ENCODE data around the gene FAM90A26.
"Not testable (repeated sequence)": the region's sequence is repeated elsewhere in the genome, so short reads cannot be mapped to it uniquely, and the experiment has no call there.

The FAM90A26 gene

GRCh38 chr4:9143421-9144080 lies 26.7 kb upstream of the FAM90A26 start:
- no peaks in the 10 kb centered on the region for H3K9me3 ChIP-seq (ENCODE audit: control insufficient read depth in 1 of 2, low read length in 2 of 2)
- no peaks in the 10 kb centered on the region for H3K4me1 ChIP-seq (ENCODE audit: control insufficient read depth in 1 of 2, insufficient read depth in 2 of 2, low read length in 2 of 2)
- no peaks in the 10 kb centered on the region for H3K27me3 ChIP-seq (ENCODE audit: control insufficient read depth in 1 of 2, insufficient read depth in 2 of 2, low read length in 2 of 2)
- H3K36me3 ChIP-seq (ENCODE audit: control insufficient read depth in 1 of 2, insufficient read depth in 2 of 2, low read length in 2 of 2), result no peaks in the 10 kb centered on the region
- no peak overlapping the region for H3K9ac ChIP-seq (ENCODE audit: low read depth in 1 of 2, low read length in 2 of 2)
- H3K4me3 ChIP-seq (ENCODE audit: low read depth in 1 of 2, low read length in 2 of 2), result no peak overlapping the region
- H3K27ac ChIP-seq (ENCODE audit: low read depth, low read length), result no peak overlapping the region

- Histone ChIP-seq H3K4me3 (ENCODE audit: low read depth in 1 of 2, low read length in 2 of 2) (no peak overlapping the region), H3K36me3 (ENCODE audit: control insufficient read depth in 1 of 2, insufficient read depth in 2 of 2, low read length in 2 of 2) (no peaks in the 10 kb centered on the region), H3K27ac (ENCODE audit: low read depth, low read length) (no peak overlapping the region), H3K4me1 (ENCODE audit: control insufficient read depth in 1 of 2, insufficient read depth in 2 of 2, low read length in 2 of 2) (no peaks in the 10 kb centered on the region), H3K27me3 (ENCODE audit: control insufficient read depth in 1 of 2, insufficient read depth in 2 of 2, low read length in 2 of 2) (no peaks in the 10 kb centered on the region), H3K9me3 (ENCODE audit: control insufficient read depth in 1 of 2, low read length in 2 of 2) (no peaks in the 10 kb centered on the region), H3K9ac (ENCODE audit: low read depth in 1 of 2, low read length in 2 of 2) (no peak overlapping the region)
Measured at GRCh38 chr4:9146967-9147366, 23.2 kb upstream of the FAM90A26 start.

GRCh38 chr4:9147368-9147767 lies 22.8 kb upstream of the FAM90A26 start:
- H3K4me1 ChIP-seq (ENCODE audit: control insufficient read depth in 1 of 2, insufficient read depth in 2 of 2, low read length in 2 of 2); H3K9me3 ChIP-seq (ENCODE audit: control insufficient read depth in 1 of 2, low read length in 2 of 2); H3K4me3 ChIP-seq (ENCODE audit: low read depth in 1 of 2, low read length in 2 of 2); H3K27ac ChIP-seq (ENCODE audit: low read depth, low read length); H3K36me3 ChIP-seq (ENCODE audit: control insufficient read depth in 1 of 2, insufficient read depth in 2 of 2, low read length in 2 of 2); H3K27me3 ChIP-seq (ENCODE audit: control insufficient read depth in 1 of 2, insufficient read depth in 2 of 2, low read length in 2 of 2); H3K9ac ChIP-seq (ENCODE audit: low read depth in 1 of 2, low read length in 2 of 2): not testable (repeated sequence)

DNA sequence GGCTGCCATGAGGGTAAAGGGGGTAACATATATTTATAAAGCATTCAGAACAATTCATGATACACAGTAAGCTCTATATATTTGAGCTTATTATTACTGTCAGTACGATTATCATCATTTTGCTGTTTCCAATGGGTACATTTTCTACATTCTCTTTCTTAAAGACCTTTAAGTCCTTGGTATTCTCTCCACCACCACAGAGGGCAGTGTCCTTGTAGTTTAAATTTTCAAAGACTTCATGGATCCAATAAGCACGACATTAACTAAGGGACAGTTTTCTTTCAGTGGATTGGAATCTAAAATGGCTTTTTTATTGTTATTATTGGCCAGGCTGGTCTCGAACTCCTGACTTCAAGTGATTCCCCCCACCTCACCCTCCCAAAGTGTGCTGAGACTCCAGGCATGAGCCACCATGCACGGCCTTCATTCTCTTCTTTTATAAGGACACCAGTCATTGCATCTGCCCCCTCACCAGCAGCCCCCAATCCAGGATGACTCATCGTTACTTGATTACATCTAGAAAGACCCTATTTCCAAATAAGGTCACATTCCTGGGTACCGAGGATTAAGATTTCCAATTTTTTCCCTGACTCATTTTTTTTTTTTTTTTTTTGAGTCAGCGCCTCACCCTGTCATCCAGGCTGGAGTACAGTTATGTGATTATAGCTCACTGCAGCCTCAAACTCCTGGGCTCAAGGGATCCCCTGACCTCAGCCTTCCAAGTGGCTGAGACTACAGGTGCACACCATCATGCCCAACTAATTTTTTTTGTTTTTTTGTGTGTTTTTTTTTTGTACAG lies 21.4 kb upstream of the FAM90A26 start:
- H3K27ac ChIP-seq (ENCODE audit: low read depth, low read length); H3K4me3 ChIP-seq (ENCODE audit: low read depth in 1 of 2, low read length in 2 of 2); H3K9ac ChIP-seq (ENCODE audit: low read depth in 1 of 2, low read length in 2 of 2); H3K27me3 ChIP-seq (ENCODE audit: control insufficient read depth in 1 of 2, insufficient read depth in 2 of 2, low read length in 2 of 2); H3K9me3 ChIP-seq (ENCODE audit: control insufficient read depth in 1 of 2, low read length in 2 of 2); H3K4me1 ChIP-seq (ENCODE audit: control insufficient read depth in 1 of 2, insufficient read depth in 2 of 2, low read length in 2 of 2); H3K36me3 ChIP-seq (ENCODE audit: control insufficient read depth in 1 of 2, insufficient read depth in 2 of 2, low read length in 2 of 2): not testable (repeated sequence)

- H3K4me1 ChIP-seq (ENCODE audit: control insufficient read depth in 1 of 2, insufficient read depth in 2 of 2, low read length in 2 of 2); H3K9me3 ChIP-seq (ENCODE audit: control insufficient read depth in 1 of 2, low read length in 2 of 2); H3K27me3 ChIP-seq (ENCODE audit: control insufficient read depth in 1 of 2, insufficient read depth in 2 of 2, low read length in 2 of 2); H3K36me3 ChIP-seq (ENCODE audit: control insufficient read depth in 1 of 2, insufficient read depth in 2 of 2, low read length in 2 of 2): not testable (repeated sequence)
- peak overlapping the region; percentile 62 to 70 for H3K4me3 ChIP-seq (ENCODE audit: low read depth in 1 of 2, low read length in 2 of 2)
- peak overlapping the region in 1 of 2 donors; percentile 74 for H3K9ac ChIP-seq (ENCODE audit: low read depth in 1 of 2, low read length in 2 of 2)
- H3K27ac ChIP-seq (ENCODE audit: low read depth, low read length), result peak overlapping the region; percentile 80
Measured at GRCh38 chr4:9151809-9152179, 18.4 kb upstream of the FAM90A26 start.

- peak overlapping the region; percentile 62 to 70 for H3K4me3 ChIP-seq (ENCODE audit: low read depth in 1 of 2, low read length in 2 of 2)
- H3K27ac ChIP-seq (ENCODE audit: low read depth, low read length), result peak overlapping the region; percentile 80
- not testable (repeated sequence) for H3K36me3 ChIP-seq (ENCODE audit: control insufficient read depth in 1 of 2, insufficient read depth in 2 of 2, low read length in 2 of 2); H3K4me1 ChIP-seq (ENCODE audit: control insufficient read depth in 1 of 2, insufficient read depth in 2 of 2, low read length in 2 of 2); H3K9me3 ChIP-seq (ENCODE audit: control insufficient read depth in 1 of 2, low read length in 2 of 2); H3K27me3 ChIP-seq (ENCODE audit: control insufficient read depth in 1 of 2, insufficient read depth in 2 of 2, low read length in 2 of 2)
- peak overlapping the region in 1 of 2 donors; percentile 74 for H3K9ac ChIP-seq (ENCODE audit: low read depth in 1 of 2, low read length in 2 of 2)
Measured at GRCh38 chr4:9152180-9153007, 17.8 kb upstream of the FAM90A26 start.

DNA sequence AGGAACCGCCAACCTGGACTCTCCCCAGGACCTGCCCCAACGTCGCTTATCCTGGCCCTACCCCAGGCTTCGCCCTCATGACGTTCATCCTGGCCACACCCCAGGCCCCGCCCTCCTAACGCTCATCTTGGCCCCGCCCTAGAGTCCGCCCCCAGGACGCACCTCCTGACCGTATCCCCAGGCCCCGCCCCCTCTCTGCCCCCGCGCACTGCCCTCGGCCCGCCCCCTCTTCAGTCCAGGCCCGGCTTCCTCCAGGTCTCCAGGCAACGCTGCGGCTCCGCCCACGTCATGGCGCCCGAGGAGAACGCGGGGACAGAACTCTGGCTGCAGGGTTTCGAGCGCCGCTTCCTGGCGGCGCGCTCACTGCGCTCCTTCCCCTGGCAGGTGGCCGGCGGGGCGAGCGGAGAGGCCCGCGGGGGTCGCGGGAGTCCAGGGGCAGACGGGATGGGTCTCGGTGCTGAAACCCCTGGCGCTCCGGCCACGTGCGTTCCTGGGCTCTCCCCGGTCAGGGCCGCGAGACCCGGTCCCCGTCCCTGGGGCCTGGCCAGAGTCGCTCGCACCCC lies 17.1 kb upstream of the FAM90A26 start:
- peak overlapping the region; percentile 43 to 59 for H3K9ac ChIP-seq (ENCODE audit: low read depth in 1 of 2, low read length in 2 of 2)

GRCh38 chr4:9153571-9154157 lies 16.5 kb upstream of the FAM90A26 start:
- not testable (repeated sequence) for H3K36me3 ChIP-seq (ENCODE audit: control insufficient read depth in 1 of 2, insufficient read depth in 2 of 2, low read length in 2 of 2); H3K9me3 ChIP-seq (ENCODE audit: control insufficient read depth in 1 of 2, low read length in 2 of 2); H3K4me1 ChIP-seq (ENCODE audit: control insufficient read depth in 1 of 2, insufficient read depth in 2 of 2, low read length in 2 of 2); H3K27me3 ChIP-seq (ENCODE audit: control insufficient read depth in 1 of 2, insufficient read depth in 2 of 2, low read length in 2 of 2); H3K27ac ChIP-seq (ENCODE audit: low read depth, low read length)
- H3K4me3 ChIP-seq (ENCODE audit: low read depth in 1 of 2, low read length in 2 of 2), result peak overlapping the region; percentile 60 to 71
- H3K9ac ChIP-seq (ENCODE audit: low read depth in 1 of 2, low read length in 2 of 2), result peak overlapping the region; percentile 43 to 59

More for the DNA sequence above, 17.1 kb upstream of the FAM90A26 start:
- peak overlapping the region; percentile 60 to 71 for H3K4me3 ChIP-seq (ENCODE audit: low read depth in 1 of 2, low read length in 2 of 2)
- H3K9me3 ChIP-seq (ENCODE audit: control insufficient read depth in 1 of 2, low read length in 2 of 2); H3K27me3 ChIP-seq (ENCODE audit: control insufficient read depth in 1 of 2, insufficient read depth in 2 of 2, low read length in 2 of 2); H3K4me1 ChIP-seq (ENCODE audit: control insufficient read depth in 1 of 2, insufficient read depth in 2 of 2, low read length in 2 of 2); H3K36me3 ChIP-seq (ENCODE audit: control insufficient read depth in 1 of 2, insufficient read depth in 2 of 2, low read length in 2 of 2): not testable (repeated sequence)
- peak overlapping the region; percentile 73 for H3K27ac ChIP-seq (ENCODE audit: low read depth, low read length)

DNA sequence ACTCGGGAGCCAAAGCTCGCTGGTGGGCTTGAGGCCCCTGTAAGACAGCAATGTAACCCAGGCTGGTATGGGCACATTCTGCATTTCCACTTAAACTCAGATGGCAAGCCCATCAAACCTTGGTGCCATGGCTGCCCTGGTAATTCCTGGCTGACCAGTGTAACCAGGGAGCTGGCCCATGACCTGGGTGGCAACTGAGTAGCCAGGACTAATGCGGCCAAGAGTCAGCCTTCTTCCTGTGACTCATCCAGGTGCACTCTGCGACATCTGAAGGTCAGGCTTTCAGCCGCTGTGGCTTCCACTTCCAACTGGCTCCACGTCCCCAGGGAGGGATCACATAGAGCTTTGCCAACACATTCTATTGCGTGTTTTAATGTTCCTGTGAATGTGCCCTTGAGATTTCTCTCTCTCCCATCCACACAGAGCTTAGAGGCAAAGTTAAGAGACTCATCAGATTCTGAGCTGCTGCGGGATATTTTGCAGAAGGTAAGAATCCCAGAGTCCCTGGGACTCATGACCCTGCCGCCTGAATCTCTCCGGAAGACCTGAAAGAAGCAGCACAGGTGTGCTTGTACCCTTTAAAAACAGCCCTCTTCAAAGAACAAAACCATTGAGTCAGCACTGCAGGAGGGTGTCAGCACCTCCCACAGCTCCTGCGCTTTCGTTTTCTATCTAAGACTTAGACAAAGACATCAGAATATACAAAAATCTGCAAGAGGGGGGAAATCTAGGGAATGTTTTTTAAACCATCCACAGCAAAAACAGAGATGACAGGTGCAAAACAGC lies 14.9 kb upstream of the FAM90A26 start:
- not testable (repeated sequence) for H3K4me3 ChIP-seq (ENCODE audit: low read depth in 1 of 2, low read length in 2 of 2); H3K9me3 ChIP-seq (ENCODE audit: control insufficient read depth in 1 of 2, low read length in 2 of 2); H3K27ac ChIP-seq (ENCODE audit: low read depth, low read length); H3K9ac ChIP-seq (ENCODE audit: low read depth in 1 of 2, low read length in 2 of 2); H3K4me1 ChIP-seq (ENCODE audit: control insufficient read depth in 1 of 2, insufficient read depth in 2 of 2, low read length in 2 of 2); H3K36me3 ChIP-seq (ENCODE audit: control insufficient read depth in 1 of 2, insufficient read depth in 2 of 2, low read length in 2 of 2); H3K27me3 ChIP-seq (ENCODE audit: control insufficient read depth in 1 of 2, insufficient read depth in 2 of 2, low read length in 2 of 2)
